ENCODE data around the gene GLT8D1. TPM values are rescaled to one million over a fixed set of nuclear protein-coding genes. Genes with fewer than 3 reads are reported as not detected.

The GLT8D1 gene
- total and polyA plus RNA-seq, 7 experiments from 2014 or later, result 18.9 to 80.9 (median 45.9) TPM

DNA sequence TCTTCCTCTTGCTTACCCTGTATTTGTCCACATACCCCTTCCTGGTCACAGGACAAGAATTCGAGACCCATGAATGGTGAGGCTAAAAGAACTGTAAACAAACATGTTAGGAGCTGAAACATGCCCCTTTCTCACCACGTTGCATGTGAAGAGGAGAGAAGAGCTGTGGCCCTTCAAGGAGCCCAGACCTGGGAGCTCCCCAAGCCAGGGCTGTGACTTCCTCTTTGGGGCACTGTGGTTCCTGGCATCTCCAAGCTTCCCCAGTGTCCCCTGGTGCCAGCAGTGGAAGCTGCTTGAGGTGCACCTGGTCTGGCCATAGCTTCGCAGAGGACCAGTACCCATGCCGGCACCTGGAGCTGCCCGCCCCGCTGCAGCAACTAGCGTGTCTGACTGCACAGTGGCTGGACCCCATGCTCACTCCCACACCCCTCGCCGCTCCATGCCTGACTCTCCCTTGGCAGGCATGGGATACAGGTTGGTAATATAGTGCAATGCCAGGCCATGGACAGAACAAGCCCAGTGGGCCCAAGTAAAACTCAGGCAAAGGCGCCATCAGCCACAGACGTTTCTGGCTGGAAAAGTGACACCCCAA, 10.2 kb upstream of the GLT8D1 start:
- Mint-ChIP-seq H3K36me3 (peaks cover 0 to 18% (median 5%) of the 10 kb centered on the region in 5 donors), H3K27ac (peak overlapping the region in 1 of 9 donors; percentile 6), H3K4me3 (peak overlapping the region in 1 of 10 donors; percentile 13), H3K9me3 (peaks cover 0 to 4% (median 1%) of the 10 kb centered on the region in 11 donors), H3K27me3 (no peaks in the 10 kb centered on the region), H3K4me1 (peaks cover 13 to 22% (median 17%) of the 10 kb centered on the region in 7 donors)
- peaks cover 0 to 11% of the 10 kb centered on the region in 2 donors for H3K4me1 ChIP-seq (ENCODE audit: control insufficient read depth in 2 of 2, insufficient read depth in 2 of 2, low read length in 2 of 2)
- H3K27ac ChIP-seq (ENCODE audit: low read depth, low read length), result no peak overlapping the region
- no peaks in the 10 kb centered on the region for H3K36me3 ChIP-seq (ENCODE audit: control insufficient read depth in 2 of 3, insufficient read depth in 3 of 3, low read length in 3 of 3)
- no peak overlapping the region for H3K4me3 ChIP-seq (ENCODE audit: low read length)
- DNase-seq (no peak), ATAC-seq (no peak)
- H3K27me3 ChIP-seq (ENCODE audit: control insufficient read depth in 2 of 2, insufficient read depth in 2 of 2, low read length in 2 of 2), result no peaks in the 10 kb centered on the region
- intact Hi-C loops (cut with micrococcal nuclease), result no loop called here
- ChIA-PET CTCF (no interaction called here), POLR2A (interaction anchor here (1.7 kb wide), 1 partner anchor 10 kb away, joined by 8 read pairs; the partner anchor contains the start of genes GLT8D1 and SPCS1)
- no peaks in the 10 kb centered on the region for H3K9me3 ChIP-seq (ENCODE audit: control insufficient read depth in 2 of 3, low read length in 3 of 3)

DNA sequence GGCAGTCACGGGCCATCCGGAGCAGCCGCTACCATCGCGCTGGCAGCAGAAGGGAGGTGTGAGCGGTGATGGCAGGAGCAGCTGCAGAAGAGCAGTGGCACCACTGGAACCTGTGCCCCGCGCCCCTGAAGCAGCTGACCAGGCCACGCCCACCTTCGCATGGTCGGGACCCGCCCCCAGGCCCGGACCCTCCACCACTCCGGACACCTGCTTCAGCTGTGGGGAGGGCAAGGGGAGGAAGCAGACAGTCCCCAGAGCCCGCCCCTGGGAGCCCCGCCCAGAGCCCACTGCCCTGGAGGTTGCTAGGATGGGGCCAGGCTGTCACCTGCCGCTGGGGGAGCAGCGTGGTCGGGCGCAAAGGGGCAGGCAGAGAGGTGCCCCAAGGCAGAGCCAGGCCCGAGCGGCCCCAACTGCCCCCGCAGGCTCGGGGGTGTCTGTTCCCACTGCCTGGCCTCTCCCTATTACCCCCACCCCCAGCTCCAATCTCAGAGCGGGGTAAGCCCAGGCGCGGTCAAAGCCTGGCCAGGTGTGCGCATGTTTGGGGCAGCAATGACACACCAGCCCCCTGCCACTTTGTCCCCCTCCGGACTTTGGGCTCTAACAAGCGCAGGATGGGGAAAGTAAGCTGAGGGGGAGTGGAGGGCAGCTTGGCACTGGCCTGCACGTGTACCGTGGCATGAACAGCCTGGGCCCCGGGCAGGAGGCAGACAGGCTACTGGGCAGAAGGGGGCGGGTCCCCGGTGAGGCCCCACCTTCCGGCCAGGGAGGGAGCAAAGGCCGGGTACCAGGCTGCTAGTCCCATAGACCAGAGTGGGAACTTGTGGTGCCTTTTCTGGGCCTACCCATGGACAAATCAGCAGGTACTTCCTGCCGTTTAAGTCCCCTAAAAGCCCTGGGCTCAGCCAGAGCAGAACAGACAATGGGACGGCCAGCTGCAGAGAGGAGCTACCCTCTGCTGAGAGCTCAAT, 9.0 kb upstream of the GLT8D1 start:
- H3K27me3 Mint-ChIP-seq, result no peaks in the 10 kb centered on the region
- H3K27me3 ChIP-seq (ENCODE audit: control insufficient read depth in 2 of 2, insufficient read depth in 2 of 2, low read length in 2 of 2), result no peaks in the 10 kb centered on the region
- peaks cover 0 to 3% (median 0%) of the 10 kb centered on the region in 11 donors for H3K9me3 Mint-ChIP-seq

DNA sequence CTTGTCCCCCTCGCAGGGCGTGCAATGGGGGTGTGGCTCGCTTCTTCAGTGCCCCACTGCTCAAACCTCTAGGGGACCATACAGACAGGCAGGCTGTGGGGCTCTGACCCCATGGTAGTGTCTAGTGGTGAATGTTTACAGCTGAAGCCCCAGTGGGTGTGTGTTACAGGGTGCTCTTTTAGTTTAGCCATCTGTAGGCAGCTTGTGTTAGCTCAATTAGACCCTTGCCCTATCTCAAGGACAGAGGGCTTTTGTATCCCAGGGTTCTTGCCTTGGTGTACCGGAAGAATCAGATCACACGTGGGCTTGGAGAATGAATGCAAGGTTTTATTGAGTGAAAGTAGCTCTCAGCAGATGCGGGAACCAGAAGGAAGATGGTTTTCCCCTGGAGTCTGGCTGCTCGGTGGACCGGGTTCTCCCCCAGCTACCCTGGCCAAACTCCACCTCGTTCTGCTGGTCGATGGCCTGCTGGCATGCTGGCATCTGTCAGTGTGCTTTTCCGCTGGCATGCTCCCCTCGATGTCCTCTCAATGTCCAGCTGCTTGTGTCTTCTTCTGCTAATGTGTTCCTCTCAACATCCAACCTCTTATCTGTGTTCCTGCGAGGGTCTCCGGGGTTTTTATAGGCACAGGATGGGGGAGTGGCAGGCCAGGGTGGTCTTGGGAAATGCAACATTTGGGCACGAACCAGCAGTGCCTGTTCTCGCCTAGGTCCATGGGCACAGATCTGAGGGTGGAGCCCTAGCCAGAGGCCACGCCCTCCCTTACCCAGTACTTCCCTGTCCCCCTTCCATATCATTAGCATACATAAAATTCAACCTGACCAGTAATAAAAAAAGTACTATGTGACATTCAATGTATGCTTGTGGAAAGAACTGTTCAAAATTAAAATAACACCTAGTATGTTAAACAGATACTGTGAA, 7.0 kb upstream of the GLT8D1 start:
- Histone ChIP-seq H3K27ac (ENCODE audit: low read depth, low read length) (no peak overlapping the region), H3K36me3 (ENCODE audit: control insufficient read depth in 2 of 3, insufficient read depth in 3 of 3, low read length in 3 of 3) (peaks cover 0 to 18% (median 6%) of the 10 kb centered on the region in 3 experiments), H3K9me3 (ENCODE audit: control insufficient read depth in 2 of 3, low read length in 3 of 3) (no peaks in the 10 kb centered on the region), H3K27me3 (ENCODE audit: control insufficient read depth in 2 of 2, insufficient read depth in 2 of 2, low read length in 2 of 2) (no peaks in the 10 kb centered on the region), H3K4me1 (ENCODE audit: control insufficient read depth in 2 of 2, insufficient read depth in 2 of 2, low read length in 2 of 2) (peaks cover 3 to 5% of the 10 kb centered on the region in 2 donors), H3K4me3 (ENCODE audit: low read length) (no peak overlapping the region)
- Mint-ChIP-seq H3K27me3 (no peaks in the 10 kb centered on the region), H3K9me3 (no peaks in the 10 kb centered on the region), H3K4me1 (peaks cover 5 to 15% (median 12%) of the 10 kb centered on the region in 7 donors), H3K27ac (peak overlapping the region in 4 of 9 donors; percentile 14 to 29 (median 24)), H3K4me3 (no peak overlapping the region), H3K36me3 (peaks cover 0 to 16% (median 8%) of the 10 kb centered on the region in 5 donors)
- POLR2A ChIA-PET, result no interaction called here
- intact Hi-C loops (cut with micrococcal nuclease), result no loop called here
- no peak for DNase-seq
- CTCF ChIA-PET, result no interaction called here
- ATAC-seq, result no peak

More for the DNA sequence above, 9.0 kb upstream of the GLT8D1 start:
- Mint-ChIP-seq H3K27ac (no peak overlapping the region), H3K36me3 (peaks cover 0 to 14% (median 5%) of the 10 kb centered on the region in 5 donors), H3K4me1 (peaks cover 2 to 12% (median 9%) of the 10 kb centered on the region in 7 donors), H3K4me3 (no peak overlapping the region)
- Histone ChIP-seq H3K27ac (ENCODE audit: low read depth, low read length) (no peak overlapping the region), H3K36me3 (ENCODE audit: control insufficient read depth in 2 of 3, insufficient read depth in 3 of 3, low read length in 3 of 3) (peaks cover 0 to 4% (median 0%) of the 10 kb centered on the region in 3 experiments), H3K4me3 (ENCODE audit: low read length) (no peak overlapping the region), H3K9me3 (ENCODE audit: control insufficient read depth in 2 of 3, low read length in 3 of 3) (no peaks in the 10 kb centered on the region), H3K4me1 (ENCODE audit: control insufficient read depth in 2 of 2, insufficient read depth in 2 of 2, low read length in 2 of 2) (no peaks in the 10 kb centered on the region)
- ChIA-PET POLR2A (interaction anchor here (0.6 to 1.7 kb wide), 2 partner anchors 8 to 516 kb away, joined by 3 to 8 read pairs; partner anchors contain the start of genes GLT8D1 and SPCS1), CTCF (no interaction called here)
- no peak for ATAC-seq
- no peak for DNase-seq
- intact Hi-C loops (cut with micrococcal nuclease), result no loop called here

DNA sequence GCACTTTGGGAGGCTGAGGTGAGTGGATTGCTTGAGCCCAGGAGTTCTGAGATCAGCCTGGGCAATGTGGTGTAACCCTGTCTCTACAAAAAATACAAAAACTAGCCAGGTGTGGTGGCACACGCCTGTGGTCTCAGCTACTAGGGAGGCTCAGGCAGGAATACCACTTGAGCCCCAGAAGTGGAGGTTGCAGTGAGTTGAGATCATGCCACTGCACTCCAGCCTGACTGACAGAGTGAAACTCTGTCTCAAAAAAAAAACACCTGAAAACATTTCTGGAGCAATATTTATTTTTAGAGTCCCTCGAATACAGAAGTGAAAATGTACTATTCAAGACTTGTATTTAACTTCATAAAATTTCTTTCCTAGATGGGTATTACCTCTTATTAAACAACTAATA, 4.9 kb upstream of the GLT8D1 start:
- intact Hi-C loops (cut with micrococcal nuclease), result no loop called here
- Mint-ChIP-seq H3K9me3 (no peaks in the 10 kb centered on the region), H3K4me1 (peaks cover 8 to 22% (median 18%) of the 10 kb centered on the region in 7 donors), H3K4me3 (no peak overlapping the region), H3K36me3 (peaks cover 0 to 11% (median 3%) of the 10 kb centered on the region in 5 donors), H3K27ac (peak overlapping the region in 1 of 9 donors; percentile 25), H3K27me3 (no peaks in the 10 kb centered on the region)
- Histone ChIP-seq H3K27me3 (ENCODE audit: control insufficient read depth in 2 of 2, insufficient read depth in 2 of 2, low read length in 2 of 2) (no peaks in the 10 kb centered on the region), H3K36me3 (ENCODE audit: control insufficient read depth in 2 of 3, insufficient read depth in 3 of 3, low read length in 3 of 3) (peaks cover 0 to 24% (median 6%) of the 10 kb centered on the region in 3 experiments), H3K4me3 (ENCODE audit: low read length) (no peak overlapping the region), H3K4me1 (ENCODE audit: control insufficient read depth in 2 of 2, insufficient read depth in 2 of 2, low read length in 2 of 2) (peaks cover 14 to 15% of the 10 kb centered on the region in 2 donors), H3K9me3 (ENCODE audit: control insufficient read depth in 2 of 3, low read length in 3 of 3) (no peaks in the 10 kb centered on the region), H3K27ac (ENCODE audit: low read depth, low read length) (no peak overlapping the region)
- CTCF ChIA-PET, result no interaction called here
- POLR2A ChIA-PET, result no interaction called here
- no peak for ATAC-seq
- no peak for DNase-seq

DNA sequence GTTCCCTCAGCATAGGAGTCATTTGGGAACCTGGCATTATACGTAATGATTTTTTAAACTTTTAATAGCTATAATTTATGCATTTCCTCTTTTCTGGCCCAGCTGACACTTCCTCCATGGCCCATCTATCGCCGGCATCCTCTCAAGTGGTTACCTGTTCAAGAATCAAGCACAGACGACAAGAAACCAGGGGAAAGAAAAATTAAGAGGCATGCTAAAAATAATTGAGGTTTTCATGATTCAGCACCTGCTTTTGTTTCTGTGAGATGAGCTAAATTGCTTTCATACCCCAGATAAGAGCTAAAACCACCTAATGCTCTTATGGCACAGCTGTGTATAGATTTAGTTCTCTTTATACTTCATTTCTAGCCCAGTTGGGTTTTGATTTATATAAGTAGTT, 2.0 kb upstream of the GLT8D1 start:
- Mint-ChIP-seq H3K27me3 (no peaks in the 10 kb centered on the region), H3K9me3 (no peaks in the 10 kb centered on the region), H3K4me3 (peak overlapping the region; percentile 63 to 95 (median 73)), H3K36me3 (peaks cover 0 to 8% (median 3%) of the 10 kb centered on the region in 5 donors), H3K27ac (peak overlapping the region in 8 of 9 donors; percentile 8 to 93 (median 76)), H3K4me1 (peaks cover 21 to 39% (median 35%) of the 10 kb centered on the region in 7 donors)
- H3K27ac ChIP-seq (ENCODE audit: low read depth, low read length), result peak overlapping the region; percentile 93
- no peaks in the 10 kb centered on the region for H3K27me3 ChIP-seq (ENCODE audit: control insufficient read depth in 2 of 2, insufficient read depth in 2 of 2, low read length in 2 of 2)
- intact Hi-C loops (cut with micrococcal nuclease), result loop anchor here (2.0 to 10.0 kb wide), 3 partner anchors 13 to 653 kb away; partner anchors contain the start of genes DUSP7 (in 1 of the 2) and STIMATE (in 1 of the 2)
- DNase-seq, result no peak
- H3K4me1 ChIP-seq (ENCODE audit: control insufficient read depth in 2 of 2, insufficient read depth in 2 of 2, low read length in 2 of 2), result peaks cover 25 to 33% of the 10 kb centered on the region in 2 donors
- CTCF ChIA-PET, result no interaction called here
- H3K36me3 ChIP-seq (ENCODE audit: control insufficient read depth in 2 of 3, insufficient read depth in 3 of 3, low read length in 3 of 3), result peaks cover 0 to 24% (median 6%) of the 10 kb centered on the region in 3 experiments
- no peak overlapping the region for H3K4me3 ChIP-seq (ENCODE audit: low read length)
- ATAC-seq, result no peak
- no peaks in the 10 kb centered on the region for H3K9me3 ChIP-seq (ENCODE audit: control insufficient read depth in 2 of 3, low read length in 3 of 3)
- POLR2A ChIA-PET, result interaction anchor here (0.8 to 4.1 kb wide), 4 partner anchors 13 to 366 kb away, joined by 3 to 33 read pairs (median 10); partner anchors contain the start of genes GNL3, NEK4 and PBRM1
